Measurements from ENCODE around the gene CNTFR.

The CNTFR gene

DNA sequence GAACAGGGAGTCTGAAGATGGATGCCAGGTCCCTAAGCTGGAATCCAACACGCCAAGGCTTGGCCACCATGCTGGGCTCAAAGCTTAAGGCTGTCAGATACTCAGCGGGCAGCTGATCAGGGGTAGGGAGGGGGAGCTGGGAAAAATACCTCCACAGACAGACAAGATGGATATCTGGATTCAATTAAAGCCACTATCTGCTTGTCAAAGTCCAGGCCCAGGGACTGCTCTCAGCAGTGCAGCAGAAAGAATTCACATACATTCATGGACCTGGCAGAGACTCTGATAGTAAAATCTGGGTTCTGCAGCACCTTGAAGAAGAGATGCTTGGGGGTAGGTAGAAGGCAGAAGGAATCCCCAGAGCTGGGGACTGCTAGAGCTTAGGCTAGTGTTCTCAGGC, 25.6 kb upstream of the CNTFR start:
- DNase-seq, result no peak

DNA sequence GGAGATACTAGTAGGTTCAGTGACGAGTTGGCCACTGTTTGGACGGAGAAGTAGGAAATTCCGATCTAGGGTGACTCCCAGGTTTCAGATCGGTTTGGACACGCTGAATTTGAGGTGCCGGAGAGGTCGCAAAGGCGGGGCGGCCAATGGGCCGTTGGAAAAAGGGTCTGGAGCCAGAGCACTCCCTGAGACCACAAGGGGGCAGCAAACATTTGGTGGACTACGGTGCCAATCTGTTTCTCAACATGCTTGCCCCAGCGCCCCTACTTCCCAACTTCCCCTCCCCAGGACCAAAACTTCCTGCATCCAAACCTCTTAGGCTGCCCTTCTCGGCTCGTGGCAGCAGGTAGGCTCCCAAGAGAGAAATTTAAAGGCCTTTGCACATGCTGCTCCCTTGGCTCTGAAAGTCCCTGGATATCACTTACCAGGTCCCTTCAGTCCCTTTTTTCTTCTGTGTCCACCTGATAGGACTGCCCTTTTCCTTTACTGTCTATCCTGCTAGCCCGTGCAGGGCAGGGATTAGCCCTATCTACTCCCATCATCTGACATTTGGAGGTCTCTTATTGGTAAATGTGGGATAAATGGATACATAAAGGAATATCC, 23.4 kb upstream of the CNTFR start:
- peak; percentile 60 for DNase-seq

DNA sequence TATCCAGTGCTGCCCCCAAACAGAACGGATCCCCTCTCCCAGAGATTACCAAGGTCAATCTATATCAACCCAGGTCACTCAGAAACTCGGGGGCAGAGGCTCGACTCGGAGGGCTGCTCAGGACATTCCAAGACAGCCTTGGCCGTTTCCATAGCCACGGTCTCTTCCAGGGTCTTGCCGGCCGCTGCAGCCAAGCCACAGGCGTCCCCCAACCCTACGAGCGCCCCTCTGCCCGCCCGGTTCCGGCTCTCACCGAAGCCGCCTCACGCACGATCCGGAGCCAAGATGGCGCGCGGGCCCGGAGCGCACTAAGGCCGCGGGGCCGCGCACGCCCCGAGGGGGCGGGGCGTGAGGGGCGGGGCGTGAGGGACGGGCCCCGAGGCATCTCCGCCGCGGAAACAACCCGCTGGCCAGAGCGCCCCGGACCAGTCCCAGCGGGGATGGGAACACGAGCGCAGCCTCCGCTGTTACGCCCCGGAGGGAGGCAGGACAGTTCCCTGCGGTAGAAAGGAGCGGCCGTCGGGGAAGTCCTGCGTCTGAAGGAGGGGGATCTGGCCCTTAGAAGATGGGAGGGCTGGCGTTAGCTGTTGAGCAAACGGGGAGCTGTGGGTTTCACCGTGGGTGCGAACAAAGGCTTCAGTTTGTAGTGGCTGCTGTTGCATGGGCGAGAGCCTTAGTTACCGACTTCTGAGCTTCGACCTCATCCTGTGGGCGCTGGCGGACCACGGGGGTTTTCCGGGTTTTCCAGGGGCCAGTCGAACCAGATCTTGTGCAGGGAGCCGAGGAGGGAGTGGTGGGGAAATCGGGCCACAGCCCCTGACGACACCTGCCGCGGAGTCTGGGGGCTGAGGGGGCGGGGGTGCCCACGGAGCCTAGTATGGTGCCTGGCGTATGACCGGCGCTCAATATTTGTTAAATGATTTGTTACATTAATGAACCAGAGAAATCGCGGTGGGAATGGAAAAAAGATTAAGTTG, 22.6 kb upstream of the CNTFR start, which contains the start of gene RPP25L:
RPP25L (minus strand) TSS at position 287 of the 977 bp plus-strand sequence. CDS start 801 bp downstream, outside the sequence.
- DNase-seq, result peak; percentile 82

DNA sequence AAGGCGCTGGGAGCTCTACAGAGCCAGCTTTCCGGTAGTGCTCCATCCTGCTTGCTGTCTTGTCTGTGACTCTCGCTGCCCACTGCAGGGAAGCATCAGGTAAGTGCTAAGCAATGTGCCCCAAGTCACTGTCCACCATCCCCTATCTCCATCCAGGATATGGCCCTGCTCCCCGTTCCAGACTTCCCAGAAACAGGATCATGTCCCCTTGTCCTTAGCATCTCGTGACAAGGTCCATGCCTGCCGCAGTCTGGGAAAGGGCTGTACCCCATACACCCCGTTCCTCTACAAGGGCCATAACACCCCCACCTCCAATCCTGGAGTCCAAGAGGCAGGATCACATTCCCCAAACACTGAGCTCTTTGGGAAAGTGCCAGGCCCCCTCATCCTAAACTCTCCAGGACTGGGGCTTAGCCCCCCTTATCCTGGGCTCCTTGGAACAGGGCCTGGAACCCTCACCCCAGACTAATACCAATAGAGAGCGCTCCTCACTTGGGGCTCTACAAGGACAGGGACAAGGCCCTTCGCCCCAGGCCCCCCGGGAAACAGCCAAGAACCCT, 21.8 kb upstream of the CNTFR start:
- no peak for DNase-seq

DNA sequence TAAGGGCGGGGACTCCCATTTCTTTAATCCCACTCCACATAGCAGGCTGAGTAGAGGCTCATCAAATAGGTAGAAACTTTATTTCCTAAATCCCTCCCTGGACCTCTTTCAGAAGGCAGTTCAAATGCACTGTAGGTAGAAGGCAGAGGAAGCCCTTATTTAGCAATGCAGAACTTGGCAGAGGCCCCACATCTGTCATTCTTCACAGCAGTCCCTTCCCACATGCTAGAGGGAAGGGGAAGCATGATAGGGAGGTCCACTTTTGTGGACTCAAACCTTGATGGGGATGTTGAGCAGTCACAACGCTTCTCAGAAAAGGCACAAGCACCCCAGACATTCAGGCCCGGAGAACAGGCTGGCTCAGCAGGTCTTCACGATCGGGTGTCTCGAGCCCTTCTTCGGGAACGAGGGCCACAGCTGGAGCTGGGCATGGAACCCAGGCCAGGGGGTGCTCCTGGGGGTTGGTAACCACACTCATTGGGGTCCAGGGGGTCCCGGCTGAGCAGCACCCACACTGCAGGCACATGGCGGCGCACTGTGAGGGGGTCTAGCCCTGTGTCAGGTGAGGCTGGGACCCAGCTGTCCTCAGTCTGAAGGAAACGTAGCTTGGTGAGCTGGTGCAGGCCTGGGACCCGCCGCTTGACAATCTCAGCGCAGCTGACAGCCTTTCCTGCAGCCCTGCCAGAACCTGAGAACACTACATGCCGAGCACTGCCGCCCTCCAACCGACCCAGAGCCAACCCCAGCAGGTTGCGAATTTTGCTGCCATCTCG, 21.1 kb upstream of the CNTFR start:
- DNase-seq, result no peak

DNA sequence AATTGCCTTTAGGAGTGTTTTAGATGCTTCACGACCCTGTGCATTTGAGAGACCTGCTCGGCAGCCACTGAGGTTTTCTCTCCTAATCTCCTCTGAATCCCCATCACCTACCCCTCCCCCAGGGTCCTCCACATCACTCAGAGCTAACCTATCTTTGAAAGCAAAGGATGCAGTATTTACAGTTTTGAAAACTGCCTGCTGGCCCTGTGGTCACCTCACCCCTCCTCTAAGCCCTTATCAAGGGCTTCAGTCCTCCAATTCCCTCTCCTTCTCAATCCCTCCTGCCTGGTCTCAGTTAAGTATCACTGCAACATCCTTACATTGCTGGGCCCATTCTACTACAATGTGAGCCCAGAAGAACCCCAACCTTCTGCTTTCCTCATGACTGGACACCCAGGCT, 17.8 kb upstream of the CNTFR start:
- no peak for DNase-seq

DNA sequence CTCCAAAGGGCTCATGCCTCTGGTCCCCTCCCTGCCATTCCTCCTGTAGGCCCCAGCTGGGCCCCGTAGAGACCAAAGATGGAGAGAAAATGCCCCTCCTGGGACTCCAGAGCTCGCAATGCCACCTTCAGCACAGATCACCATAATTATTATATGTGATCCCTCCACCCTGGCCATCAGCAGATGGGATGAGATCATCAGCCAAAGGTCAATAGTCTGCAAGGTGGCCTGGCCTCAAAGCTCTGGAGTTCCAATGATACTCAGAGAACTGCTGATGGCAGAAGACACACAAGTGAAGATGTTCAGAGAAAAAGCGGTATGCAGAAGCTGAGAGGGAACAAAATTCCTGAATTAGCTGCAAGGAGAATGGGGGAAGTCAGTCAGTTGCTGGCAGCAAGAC, 17.4 kb upstream of the CNTFR start:
- no peak for DNase-seq

DNA sequence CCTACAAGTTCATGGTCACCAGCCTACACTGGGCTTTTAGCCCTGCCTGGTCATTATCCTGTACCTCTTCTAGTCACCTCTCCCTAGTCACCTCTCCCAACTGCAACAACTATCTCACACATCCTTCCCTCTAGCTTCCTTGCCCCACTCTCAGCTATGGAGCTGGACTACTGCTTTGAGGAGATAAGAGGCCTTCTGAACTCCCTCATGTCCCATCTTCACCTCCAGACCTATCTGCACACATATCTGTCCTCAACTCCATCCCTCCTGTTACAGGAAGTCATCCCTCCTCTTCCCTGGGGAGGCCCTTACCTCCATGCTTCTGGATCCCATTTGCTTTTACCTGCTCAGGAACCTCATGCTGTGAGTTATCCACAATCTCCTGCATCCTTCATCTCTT, 16.7 kb upstream of the CNTFR start:
- no peak for DNase-seq

DNA sequence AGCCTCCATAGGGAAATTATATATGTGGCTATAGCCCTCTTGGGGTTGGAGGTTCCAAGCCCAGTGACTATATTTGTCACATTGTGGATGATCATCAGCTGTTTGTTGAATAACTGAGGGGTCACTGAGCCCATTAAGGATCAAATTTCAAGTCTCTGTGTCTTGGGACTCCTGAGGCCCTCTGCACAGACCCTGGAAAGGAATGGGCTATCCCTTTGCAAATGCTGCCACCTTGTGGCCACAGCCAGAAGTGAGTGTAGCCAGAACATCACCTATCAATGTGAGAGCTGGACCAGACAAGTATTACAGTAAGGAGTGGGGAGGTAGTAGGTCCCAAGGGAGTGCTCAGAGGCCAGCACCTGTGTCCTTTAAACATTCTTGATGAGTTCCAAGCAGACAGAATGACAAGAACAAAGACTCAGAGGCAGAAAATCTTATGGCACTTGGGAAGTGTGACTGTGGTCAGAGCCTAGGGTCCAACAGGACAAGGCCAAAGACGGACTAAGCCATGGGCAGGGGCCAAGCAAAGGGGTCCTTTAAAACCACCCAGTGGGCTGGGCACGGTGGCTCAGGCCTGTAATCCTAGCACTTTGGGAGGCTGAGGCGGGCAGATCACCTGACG, 14.2 kb upstream of the CNTFR start:
- DNase-seq, result peak; percentile 61

DNA sequence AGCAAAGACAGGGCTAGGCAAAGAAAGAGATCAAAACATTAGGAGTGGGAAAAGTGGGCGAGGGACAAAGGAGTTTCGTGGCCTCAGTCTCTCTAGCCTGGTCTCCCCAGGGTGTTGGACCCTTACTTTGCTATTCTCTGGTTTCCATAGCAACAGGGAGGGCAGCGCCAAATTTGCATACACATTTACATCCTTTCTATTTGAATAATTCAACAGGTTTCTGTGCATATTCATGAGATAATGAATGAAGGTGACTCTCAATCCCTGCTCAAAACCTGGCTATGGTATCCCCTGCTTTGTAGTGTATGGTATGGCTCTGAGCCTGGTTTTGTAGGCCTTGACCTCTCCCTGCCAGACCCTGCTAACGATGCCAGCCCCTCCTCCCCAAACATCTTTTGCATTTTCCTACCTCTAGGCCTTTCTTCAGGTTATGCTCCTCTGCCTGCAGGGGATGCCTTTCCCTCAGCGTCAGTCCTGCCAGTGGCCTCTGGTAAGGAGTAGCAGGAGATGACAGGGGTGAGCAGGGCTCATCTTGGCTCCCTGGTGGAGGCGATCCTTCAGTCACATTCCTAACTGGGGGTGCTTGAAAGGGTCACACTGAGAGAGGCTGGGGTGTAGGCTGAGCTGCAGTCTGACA, 12.5 kb upstream of the CNTFR start:
- no peak for DNase-seq

DNA sequence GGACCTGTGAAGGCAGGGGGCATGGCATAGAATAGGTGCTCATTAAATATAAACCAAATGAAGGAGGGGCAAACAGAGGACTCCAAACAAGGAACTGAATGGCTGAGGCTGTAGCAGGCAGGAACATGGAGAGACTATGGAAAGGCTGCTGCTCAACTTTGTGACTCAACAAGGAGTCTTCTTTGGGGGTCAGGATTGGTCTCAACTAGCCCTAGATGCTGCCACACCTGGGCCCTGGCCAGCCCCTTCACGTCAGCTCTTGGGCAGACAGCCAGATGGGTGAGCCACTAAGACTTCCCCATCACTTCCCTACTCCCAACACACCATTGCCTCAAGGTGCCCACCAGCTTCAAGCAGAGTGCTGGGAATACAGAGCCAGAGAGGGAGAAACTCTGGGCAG, 11.4 kb upstream of the CNTFR start:
- no peak for DNase-seq

DNA sequence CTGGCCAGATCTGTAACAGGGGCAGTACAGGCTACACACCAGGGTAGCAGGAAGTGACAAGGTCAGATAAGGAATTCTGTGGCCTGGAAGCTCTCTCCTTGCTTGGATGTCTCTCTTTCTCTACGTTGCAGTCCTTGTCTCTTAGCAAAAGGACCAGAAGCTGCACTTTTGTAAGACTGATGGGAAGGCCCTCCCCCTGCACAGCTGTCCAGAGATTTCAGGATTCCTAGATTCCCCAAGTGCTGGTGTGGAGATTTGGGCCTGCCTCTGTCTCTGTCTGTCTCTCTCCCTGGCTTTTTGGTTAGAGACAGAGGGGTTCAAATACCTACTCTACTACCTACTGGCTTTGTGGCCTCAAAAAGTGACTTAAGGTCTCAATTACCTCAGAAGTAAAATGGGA, 10.0 kb upstream of the CNTFR start:
- DNase-seq, result no peak

DNA sequence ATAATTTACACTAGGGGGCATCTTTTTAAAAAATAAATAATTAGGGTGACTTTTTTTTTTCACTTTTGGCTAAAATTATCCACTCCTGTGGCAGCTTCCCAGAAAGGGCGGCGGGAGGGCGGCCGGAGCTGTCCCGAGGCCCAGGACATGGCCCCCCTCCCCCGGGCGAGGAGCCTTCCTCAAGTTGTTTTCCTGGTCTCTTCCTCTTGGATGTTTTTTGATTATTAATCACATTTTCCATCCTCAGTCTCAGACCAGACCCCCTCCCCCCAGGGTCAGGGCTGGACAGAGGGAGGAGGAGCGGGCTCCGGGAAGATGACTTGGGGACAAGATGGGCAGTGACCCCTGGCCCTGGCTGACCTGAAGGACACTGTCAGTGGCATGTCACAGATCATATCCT, 4.7 kb upstream of the CNTFR start:
- no peak for DNase-seq

DNA sequence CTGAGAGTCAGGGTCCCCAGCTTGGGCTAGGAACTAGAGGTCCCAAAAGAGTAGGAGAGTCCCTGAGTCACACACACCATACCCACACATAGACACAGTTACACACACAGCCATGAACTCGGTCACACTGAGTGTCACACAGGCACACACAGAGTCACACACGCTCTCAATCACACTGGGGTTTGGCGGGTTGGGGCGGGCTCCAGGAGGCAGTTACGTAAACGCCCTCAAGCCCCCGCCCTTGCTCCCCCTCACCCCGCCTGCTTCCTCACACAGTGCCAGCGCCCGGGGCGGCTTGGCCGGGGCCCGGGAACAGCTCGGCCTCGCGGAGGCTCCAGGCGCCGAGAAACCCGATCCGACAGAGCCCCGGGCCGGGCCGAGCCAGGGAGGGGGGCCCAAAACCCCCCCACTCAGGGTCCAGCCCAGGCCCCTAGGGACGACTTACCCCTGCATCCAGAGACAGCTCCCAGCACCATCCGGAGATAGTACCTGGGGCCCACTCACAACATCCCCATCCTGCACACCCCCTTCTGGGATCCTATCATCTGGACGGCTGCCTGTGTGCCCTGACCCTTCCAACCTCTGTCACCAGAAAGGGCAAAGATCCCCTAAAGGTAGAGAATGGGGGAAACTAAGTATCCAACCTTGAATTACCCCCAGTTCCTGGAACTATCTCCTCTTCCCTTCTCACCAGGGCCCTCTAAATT, 3.5 kb upstream of the CNTFR start:
- no peak for DNase-seq

DNA sequence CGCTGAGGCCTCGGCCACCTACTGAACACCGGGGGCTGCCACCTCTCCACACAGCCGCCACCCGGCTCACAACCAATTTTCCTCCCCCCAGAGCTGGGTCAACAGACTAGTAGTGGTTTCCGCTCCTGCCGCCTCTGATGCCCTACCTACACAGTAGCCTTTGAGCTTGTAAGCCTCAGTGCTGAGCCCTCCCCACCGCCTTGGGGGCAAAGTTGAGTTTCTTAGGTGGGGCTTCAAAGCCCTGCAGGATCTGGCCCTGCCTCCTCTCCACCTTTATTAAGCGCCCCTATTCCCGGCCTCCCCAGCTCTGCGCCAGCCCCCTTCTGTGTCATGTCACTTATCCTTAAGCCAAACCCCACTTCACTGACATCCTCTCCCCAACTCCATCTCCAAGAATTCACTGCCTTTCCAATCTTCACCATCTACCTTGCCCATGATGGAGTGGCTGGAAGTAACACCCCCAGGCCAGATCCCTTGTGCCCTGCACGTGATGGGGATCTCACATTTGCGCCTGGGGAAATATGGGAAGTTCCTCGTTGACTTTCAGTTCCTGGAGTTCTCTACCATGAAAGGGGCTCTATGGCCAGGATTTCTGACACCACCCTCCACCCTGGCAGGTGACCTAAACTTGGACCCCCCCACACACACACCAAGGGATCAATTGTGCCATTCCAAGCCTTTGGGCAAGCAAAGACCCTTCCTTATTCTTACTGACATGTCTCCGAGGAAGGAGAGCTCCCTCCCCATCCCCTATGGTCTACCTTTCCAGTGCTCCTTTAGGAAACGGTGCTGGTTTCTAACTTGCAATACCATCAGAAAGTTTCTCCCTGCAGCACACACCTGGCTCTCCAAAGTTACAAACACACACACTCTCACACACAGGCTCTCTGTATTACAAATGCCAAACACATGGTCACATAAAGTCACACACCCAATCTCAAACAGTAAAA, 2.7 kb upstream of the CNTFR start:
- no peak for DNase-seq

DNA sequence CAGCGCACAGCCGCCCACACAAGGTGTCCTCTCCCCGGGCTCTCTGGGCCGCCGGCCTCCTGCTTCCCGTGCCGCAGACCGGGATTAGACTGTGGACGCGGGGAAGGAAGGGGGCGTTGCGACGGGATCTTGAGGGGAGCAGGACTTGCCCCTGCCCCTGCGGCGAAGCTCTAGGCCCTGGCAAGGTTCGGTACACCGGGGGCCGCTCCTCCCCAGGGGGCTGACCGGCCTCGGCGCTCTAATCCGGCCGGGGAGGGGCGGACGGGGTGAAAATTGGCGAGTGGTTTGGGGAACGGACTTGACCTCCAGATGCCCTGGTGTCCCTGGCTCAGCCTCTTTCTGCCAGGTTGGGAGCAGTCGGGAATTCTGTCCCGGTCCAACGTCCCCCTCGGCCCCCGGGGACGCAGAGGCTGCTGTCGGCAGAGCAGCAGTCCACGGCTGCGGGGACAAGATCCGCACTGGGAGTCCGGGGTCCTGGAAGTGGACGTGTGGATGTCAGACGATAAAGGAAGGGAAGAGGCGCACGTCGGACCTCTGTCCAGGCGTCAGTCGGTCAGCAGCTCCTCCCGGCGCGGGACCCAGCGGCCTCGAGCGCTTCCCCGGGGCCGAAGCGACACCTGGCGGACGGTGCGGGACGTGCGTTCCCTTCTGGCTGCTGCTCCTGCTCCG, 1.9 kb upstream of the CNTFR start:
- DNase-seq, result peak; percentile 54

DNA sequence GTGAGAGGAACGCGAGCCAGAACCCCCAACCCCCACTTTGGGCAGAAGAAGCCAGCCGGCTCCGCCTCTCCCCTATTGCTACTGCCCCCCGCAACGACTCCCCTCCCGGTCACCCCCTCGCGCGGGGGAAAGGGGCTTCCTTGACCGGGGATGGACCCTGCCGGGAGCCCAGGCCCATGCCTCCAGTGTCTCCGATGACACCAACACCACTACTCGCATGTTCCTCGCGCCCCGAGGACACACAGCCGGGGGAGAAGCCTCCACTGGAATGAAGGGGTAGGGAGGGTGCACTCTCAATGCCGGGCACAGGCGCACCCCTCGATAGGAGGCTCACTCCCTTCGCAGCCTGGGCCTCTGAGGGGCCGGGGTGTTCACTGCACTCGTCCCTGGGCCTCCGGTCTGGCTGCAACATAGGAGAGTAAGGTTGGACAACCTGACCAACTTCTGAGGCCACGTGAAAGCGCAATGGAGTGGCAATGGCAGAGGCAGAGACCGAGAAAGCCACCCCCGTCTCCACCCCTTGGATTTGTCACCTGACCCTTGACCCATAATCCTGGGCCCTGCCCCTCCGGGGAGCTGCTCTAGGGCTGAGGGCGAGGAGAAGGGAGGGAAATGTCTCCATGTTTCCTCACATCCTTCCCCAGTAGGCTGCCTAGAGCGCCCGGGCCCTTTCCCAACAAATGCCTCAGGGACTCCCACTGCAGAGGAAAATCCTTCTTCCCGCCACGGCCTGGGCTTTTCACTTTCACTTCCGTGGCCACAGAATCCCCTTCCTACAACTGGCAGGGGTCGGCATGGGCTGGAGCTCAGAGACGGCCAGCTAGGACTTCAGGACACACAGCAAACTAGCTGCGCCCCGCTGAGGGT, 1.1 kb upstream of the CNTFR start:
- DNase-seq, result no peak

Data from fibroblast of skin of right quadriceps (primary cell).